Measurements from ENCODE around the gene VTN. TPM values are rescaled to one million over a fixed set of nuclear protein-coding genes. Genes with fewer than 3 reads are reported as not detected.

The VTN gene
- total and polyA plus RNA-seq, 2 experiments from 2014 or later = 0.16 TPM; not detected in 1

- H3K9me3 Mint-ChIP-seq = no peaks in the 10 kb centered on the region
- no peak for TF ChIP-seq EZH2phosphoT487 (IDR thresholded peaks at IDR 0.05; ENCODE audit: unreplicated experiment)
- TF ChIP-seq ZNF462 (CRISPR knock-in tag; IDR thresholded peaks at IDR 0.05) = no peak
- no peak for TF ChIP-seq STAT1 (IDR thresholded peaks at IDR 0.05; ENCODE audit: unreplicated experiment)
- no peak for TF ChIP-seq REST (IDR thresholded peaks at IDR 0.05; ENCODE audit: unreplicated experiment)
- TF ChIP-seq JUNB (IDR thresholded peaks at IDR 0.05; ENCODE audit: unreplicated experiment) = no peak
- no peak for TF ChIP-seq ZNF331 (CRISPR knock-in tag; IDR thresholded peaks at IDR 0.05; ENCODE audit: low read depth)
- no peak for TF ChIP-seq ZNF114 (CRISPR knock-in tag; IDR thresholded peaks at IDR 0.05)
- TF ChIP-seq NANOG (IDR thresholded peaks at IDR 0.05; ENCODE audit: borderline replicate concordance) = no peak
- no peak for TF ChIP-seq CREB1 (CRISPR knock-in tag; IDR thresholded peaks at IDR 0.05; ENCODE audit: low read depth)
- no peak for TF ChIP-seq ETS1 (IDR thresholded peaks at IDR 0.05)
- no peak for TF ChIP-seq EZH2 (IDR thresholded peaks at IDR 0.05; ENCODE audit: low read depth, unreplicated experiment)
- TF ChIP-seq POLR2AphosphoS5 (IDR thresholded peaks at IDR 0.05; ENCODE audit: low read depth) = no peak
- no peak for TF ChIP-seq CTCF (conservative IDR thresholded peaks at IDR 0.05; ENCODE audit: low read depth in 2 of 2)
- peaks cover 77% of the 10 kb centered on the region for H3K36me3 Mint-ChIP-seq (ENCODE audit: low read depth)
Observed at GRCh38 chr17:28348979-28349378, 21.1 kb downstream of the VTN start.

More at GRCh38 chr17:28348979-28349378, 21.1 kb downstream of the VTN start:
- Mint-ChIP-seq H3K27me3 (ENCODE audit: insufficient read depth, low read depth, poor library complexity) (peaks cover 5% of the 10 kb centered on the region), H3K4me3 (no peak overlapping the region), H3K27ac (no peak overlapping the region), H3K4me1 (peaks cover 16% of the 10 kb centered on the region)
- H3K36me3 ChIP-seq (ENCODE audit: insufficient read depth) = peaks cover 21% of the 10 kb centered on the region; the same call in 1 of the 2 replicates
- no peaks in the 10 kb centered on the region for H3K79me2 ChIP-seq (replicated peaks; ENCODE audit: insufficient read depth)
- no peaks in the 10 kb centered on the region; the same call in 1 of the 2 replicates for H3F3A ChIP-seq (replicated peaks; ENCODE audit: low read depth)
- no peak overlapping the region for H3K4me3 ChIP-seq
- no peaks in the 10 kb centered on the region for H3K9me2 ChIP-seq (ENCODE audit: insufficient read depth)
- no peak overlapping the region for H2AFZ ChIP-seq
- H3K27me3 ChIP-seq (ENCODE audit: insufficient read depth) = no peaks in the 10 kb centered on the region
- no peaks in the 10 kb centered on the region; the same call in 1 of the 2 replicates for H3K4me1 ChIP-seq (ENCODE audit: insufficient read depth)
- no peak overlapping the region for H3K4me2 ChIP-seq
- no peak overlapping the region for H3K27ac ChIP-seq (ENCODE audit: low read depth)
- H4K20me1 ChIP-seq (replicated peaks; ENCODE audit: insufficient read depth) = peaks cover 14% of the 10 kb centered on the region; the same call in 1 of the 2 replicates
- DNase-seq (ENCODE audit: low spot score) = no peak
- ATAC-seq = no peak

Data from GM23338 (cell line).